Measurements from ENCODE around the gene MOB3B. TPM values are rescaled to one million over a fixed set of nuclear protein-coding genes. Genes with fewer than 3 reads are reported as not detected.
A peak's percentile ranks its signal among the peaks of the same experiment; 100 is the strongest.
"Not testable (repeated sequence)": the region's sequence is repeated elsewhere in the genome, so short reads cannot be mapped to it uniquely, and the experiment has no call there.

MOB3B gene
- total RNA-seq, 1 experiment from 2014 or later = not detected

- in situ Hi-C loops (cut with HindIII; ENCODE audit: low sequenced_read_pairs) = loop anchor here (25.0 kb wide), 1 partner anchor 191 kb away; no protein-coding TSS in a partner anchor
- peak; percentile 53 for DNase-seq (ENCODE audit: low spot score)
These were observed 1.3 kb downstream of the MOB3B start for GRCh38 chr9:27528076-27528885.

DNA sequence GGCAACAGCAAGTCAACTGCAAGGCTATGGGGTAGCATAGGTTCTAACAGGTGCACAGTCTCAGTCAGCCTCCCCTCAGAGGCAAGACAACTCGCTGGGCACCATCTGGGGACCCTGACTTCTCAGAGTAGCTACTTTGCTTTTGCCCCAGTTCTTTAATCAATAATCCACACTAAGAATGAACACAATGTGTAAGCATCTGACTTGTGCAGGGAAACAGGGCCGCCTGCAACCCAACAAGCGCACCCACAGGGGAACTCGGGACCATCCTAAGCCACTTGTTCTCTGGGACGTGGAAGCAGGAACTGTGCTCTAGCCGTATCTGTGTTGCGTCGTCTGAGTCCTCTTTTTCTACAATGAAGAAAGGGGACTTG lies 1.9 kb downstream of the MOB3B start:
- in situ Hi-C loops (cut with HindIII; ENCODE audit: low sequenced_read_pairs) = loop anchor here (25.0 kb wide), 1 partner anchor 190 kb away; no protein-coding TSS in a partner anchor

DNA sequence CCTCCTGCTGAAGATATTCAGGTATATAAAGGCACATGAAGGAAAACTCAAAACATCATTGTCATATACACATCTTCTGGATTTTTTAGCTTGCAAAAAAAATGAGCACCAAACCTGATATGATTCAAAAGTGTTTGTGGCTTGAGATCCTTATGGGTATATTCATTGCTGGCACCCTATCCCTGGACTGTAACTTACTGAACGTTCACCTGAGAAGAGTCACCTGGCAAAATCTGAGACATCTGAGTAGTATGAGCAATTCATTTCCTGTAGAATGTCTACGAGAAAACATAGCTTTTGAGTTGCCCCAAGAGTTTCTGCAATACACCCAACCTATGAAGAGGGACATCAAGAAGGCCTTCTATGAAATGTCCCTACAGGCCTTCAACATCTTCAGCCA lies 5.4 kb downstream of the MOB3B start, which contains the start of gene IFNK:
TSS of gene IFNK (plus strand) at position 55 of the 400 bp plus-strand sequence. CDS start at position 102, 47 bp downstream.
- DNase-seq (ENCODE audit: low spot score) = no peak
- in situ Hi-C loops (cut with HindIII; ENCODE audit: low sequenced_read_pairs) = no loop called here

More for the DNA sequence above, 1.9 kb downstream of the MOB3B start:
- DNase-seq (ENCODE audit: low spot score) = peak; percentile 27

DNA sequence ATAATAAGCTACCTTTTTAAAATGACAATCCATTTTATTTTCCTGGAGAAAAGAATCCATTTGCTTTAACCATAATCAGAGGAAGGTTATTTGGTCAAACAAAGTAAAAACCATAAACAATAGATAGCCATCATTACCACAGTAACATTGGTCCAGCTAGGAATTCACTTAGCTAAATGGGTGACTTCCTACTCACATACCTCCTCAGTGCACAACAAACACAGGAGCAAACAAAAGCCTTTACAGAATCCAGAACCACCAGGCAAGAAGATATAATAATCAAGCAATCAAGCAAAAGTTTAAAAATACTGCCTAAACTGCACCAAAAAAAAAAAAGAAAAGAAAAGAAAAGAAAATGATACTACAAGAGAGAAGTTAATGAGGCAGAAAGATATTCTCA lies 6.5 kb downstream of the MOB3B start:
- no peak for DNase-seq (ENCODE audit: low spot score)
- in situ Hi-C loops (cut with HindIII; ENCODE audit: low sequenced_read_pairs) = no loop called here

GRCh38 chr9:27520986-27521385 lies 8.6 kb downstream of the MOB3B start:
- in situ Hi-C loops (cut with HindIII; ENCODE audit: low sequenced_read_pairs) = no loop called here

DNA sequence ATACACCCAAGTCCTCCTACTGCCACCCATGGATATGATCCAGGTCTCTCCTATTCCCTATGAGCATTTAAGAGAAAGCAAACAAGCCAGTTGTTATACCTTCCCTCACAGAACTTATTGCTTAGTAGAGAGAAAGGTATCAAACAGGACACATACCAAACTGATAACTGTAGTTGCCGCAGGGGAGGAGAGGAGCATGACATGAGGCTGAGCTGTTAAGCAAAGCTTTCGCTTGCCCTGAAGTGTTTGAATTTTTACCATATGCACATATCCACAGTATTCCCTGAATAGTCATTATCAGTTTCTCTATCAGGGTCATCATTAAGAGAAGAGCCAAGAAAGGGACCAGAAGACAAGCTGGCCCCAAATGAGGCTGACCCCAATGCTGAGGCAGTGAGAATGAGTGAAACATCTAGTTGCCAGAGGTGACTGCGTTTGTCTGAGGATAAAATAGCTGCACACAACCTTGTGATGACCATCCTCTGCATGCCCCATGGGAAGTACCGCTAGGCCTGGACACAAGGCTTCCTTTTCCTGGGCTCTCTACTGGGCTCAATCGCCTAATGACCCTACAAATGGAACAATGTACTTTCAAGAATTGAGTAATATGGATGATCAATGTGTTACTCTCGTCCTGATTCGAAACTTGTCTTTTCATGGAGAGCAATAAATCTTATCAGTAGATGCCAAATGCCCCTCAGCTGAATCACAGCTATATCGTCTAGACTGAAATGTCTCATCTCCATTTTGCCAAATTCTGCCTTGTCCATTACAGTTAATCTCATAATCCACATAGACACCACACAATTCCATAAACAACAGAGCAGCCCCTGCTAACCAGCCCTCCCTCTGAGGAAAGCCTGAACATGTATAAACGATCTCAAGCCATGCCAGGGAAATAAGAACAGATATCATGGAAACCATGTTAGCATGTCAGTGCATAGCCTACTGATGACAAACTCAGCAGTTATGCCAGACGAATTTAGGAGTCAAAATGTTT lies 9.8 kb downstream of the MOB3B start:
- in situ Hi-C loops (cut with HindIII; ENCODE audit: low sequenced_read_pairs) = no loop called here
- DNase-seq (ENCODE audit: low spot score) = no peak

More at GRCh38 chr9:27520986-27521385, 8.6 kb downstream of the MOB3B start:
- no peak for DNase-seq (ENCODE audit: low spot score)

DNA sequence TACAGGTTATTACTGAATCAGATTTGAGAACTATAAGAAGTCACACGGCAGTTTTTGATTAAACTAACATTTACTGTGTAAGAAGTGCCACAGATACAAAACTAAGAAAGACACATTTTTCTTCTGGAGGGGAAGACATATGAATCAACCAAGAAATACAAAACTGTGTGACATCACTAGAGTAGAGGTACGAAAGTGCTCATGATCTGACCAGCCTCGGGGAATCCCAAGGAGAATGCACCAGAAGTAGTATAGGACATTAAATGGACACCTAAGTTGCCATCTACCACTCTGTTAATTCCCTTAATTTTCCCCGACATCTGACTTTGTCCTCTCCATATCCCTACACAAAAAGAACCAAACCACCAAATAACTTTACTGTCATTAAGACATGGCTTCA lies 10.8 kb downstream of the MOB3B start:
- in situ Hi-C loops (cut with HindIII; ENCODE audit: low sequenced_read_pairs) = no loop called here
- DNase-seq (ENCODE audit: low spot score) = no peak

DNA sequence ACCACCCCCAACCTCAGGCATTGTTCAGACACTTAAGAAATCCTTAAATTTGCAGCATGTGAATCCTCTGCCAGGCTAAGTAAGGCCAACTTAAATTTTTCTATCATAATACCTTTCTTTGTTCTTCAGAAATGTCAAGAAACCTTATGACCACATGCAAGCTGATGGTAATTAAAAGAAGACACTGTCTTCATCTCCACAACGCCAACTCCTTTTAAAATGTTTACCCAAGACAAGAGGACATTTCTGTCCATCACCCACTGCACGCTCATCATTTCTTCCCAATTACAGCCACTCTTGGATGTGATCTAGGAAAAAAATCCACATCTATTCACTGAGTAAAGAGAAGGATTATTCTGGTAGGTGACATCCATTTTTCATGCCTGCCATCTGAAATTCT lies 11.6 kb downstream of the MOB3B start:
- DNase-seq (ENCODE audit: low spot score) = no peak
- in situ Hi-C loops (cut with HindIII; ENCODE audit: low sequenced_read_pairs) = no loop called here

DNA sequence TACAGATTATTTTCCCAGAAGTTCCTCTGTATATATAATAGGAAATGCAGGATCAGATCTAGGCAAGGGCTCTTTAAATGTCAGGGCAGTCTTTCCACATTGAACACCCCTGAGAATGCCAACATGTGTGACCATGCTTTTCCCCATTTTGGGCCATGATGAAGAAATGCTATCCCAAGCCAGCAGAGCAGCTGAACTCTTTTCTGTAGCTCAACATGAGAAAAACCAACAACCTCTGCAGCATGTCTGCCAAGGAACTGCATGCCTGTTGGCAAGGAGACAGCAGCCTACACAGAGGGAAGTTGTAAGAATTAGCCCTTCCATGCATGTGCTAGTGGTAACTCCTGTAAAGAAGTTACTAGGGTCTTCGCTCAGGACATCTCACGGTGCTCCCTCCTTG lies 15.1 kb downstream of the MOB3B start:
- in situ Hi-C loops (cut with HindIII; ENCODE audit: low sequenced_read_pairs) = no loop called here
- DNase-seq (ENCODE audit: low spot score) = no peak

DNA sequence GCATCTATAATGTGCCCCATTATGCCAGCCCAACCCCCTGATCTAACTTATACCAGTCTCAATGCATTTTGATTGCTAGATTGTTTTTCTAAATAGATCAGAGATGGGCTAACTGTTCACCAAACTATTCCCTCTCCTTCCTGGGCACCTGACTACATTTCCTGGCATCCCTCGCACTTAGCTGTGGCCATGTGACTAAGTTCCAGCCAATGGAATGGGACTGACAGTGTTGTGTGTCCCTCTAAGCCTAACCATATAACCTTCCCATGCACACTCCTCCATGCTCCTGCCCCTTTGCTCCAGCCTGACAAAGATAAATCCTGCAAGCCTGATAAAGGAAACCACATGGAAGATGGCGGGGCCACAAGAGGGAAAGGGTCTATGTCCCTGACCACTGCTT lies 17.8 kb downstream of the MOB3B start:
- DNase-seq (ENCODE audit: low spot score) = no peak
- in situ Hi-C loops (cut with HindIII; ENCODE audit: low sequenced_read_pairs) = no loop called here

GRCh38 chr9:27510780-27511179 lies 18.8 kb downstream of the MOB3B start:
- in situ Hi-C loops (cut with HindIII; ENCODE audit: low sequenced_read_pairs) = no loop called here
- no peak for DNase-seq (ENCODE audit: low spot score)

DNA sequence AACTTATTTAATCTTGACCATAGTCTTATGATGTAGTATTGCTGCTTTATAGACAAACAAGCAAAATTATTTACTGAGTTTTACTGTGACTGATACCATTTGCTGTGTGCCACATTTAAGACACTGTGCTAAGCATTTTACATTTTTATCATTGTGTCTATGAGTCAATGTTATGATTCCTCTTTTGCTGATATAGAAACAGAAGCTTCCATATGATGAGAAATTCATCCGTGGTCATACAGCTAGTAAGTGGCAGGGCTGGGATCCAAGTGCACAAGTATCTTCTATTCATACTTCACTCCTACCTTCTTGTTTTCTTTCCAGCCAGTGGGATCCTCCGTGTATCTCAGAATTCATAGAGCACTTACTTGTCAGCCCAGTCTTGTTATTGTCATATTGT lies 22.6 kb downstream of the MOB3B start:
- in situ Hi-C loops (cut with HindIII; ENCODE audit: low sequenced_read_pairs) = no loop called here
- DNase-seq (ENCODE audit: low spot score) = no peak

DNA sequence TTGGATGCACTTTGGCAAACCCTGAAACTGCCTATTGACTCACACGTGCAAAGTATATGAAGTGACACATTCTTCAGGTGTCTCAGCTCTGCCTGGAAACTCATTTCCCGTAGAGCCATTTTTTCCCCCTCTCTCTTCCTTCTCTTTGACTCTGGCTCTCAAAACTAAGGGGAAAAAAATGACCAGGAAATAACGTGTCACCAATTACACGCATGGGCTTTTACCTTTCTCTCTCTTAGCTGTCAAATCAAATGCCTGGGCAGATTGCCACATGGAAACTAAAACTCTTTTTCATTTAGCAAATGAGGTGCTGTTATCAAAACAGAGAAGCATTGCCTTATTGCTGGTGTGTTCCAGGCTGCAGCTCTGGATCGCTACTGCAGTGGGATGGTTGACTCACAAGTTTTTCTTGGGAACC lies 23.9 kb downstream of the MOB3B start:
- no peak for DNase-seq (ENCODE audit: low spot score)
- in situ Hi-C loops (cut with HindIII; ENCODE audit: low sequenced_read_pairs) = no loop called here

DNA sequence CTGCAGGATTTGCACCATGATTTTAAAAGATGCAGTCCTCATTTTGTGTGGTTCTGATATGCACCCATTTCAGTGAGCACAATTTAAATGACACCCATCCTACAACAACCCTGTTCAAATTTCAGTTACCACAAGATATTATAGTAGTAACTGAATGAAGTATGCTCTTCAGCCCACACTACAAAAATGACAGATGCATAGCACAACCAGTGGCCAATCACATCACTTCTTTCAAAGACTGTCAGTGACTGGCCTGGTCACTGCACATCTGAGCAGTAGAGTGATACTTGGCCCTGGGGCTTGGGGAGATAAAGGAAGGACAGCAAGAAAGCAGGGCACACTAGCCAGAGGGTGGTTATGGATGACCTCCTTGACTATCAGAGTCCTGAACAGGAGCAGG lies 25.4 kb downstream of the MOB3B start:
- no peak for DNase-seq (ENCODE audit: low spot score)
- in situ Hi-C loops (cut with HindIII; ENCODE audit: low sequenced_read_pairs) = no loop called here

GRCh38 chr9:27503623-27504022 lies 26.0 kb downstream of the MOB3B start:
- in situ Hi-C loops (cut with HindIII; ENCODE audit: low sequenced_read_pairs) = no loop called here
- no peak for DNase-seq (ENCODE audit: low spot score)

GRCh38 chr9:27500902-27501301 lies 28.7 kb downstream of the MOB3B start:
- in situ Hi-C loops (cut with HindIII; ENCODE audit: low sequenced_read_pairs); DNase-seq (ENCODE audit: low spot score): not testable (repeated sequence)

GRCh38 chr9:27499451-27499850 lies 30.2 kb downstream of the MOB3B start:
- in situ Hi-C loops (cut with HindIII; ENCODE audit: low sequenced_read_pairs) = no loop called here
- no peak for DNase-seq (ENCODE audit: low spot score)

DNA sequence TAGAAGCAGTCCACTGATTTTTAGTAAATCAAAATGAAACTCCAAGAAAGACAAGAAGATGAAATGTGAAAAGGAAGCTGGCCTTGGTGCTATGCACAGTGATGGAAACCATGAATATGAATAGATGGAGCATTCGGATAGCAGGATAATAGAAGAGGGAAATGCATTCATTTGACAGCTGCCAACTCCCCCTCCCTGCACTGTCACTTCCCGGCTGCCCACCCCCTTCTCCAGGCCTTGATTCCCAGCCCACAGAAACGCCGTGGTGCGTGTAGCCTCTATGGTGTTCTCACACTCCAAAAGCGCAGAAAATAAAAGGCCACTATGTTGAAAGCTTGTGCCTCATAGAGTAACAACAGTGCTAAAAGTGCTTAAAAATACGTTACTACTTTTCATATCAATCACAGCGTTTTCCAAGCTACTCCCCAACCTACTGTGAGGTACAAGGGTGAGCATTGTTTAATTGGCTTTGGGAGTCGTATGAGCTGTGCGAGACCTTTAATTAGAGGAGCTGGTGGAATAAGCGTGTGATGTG lies 31.7 kb downstream of the MOB3B start:
- in situ Hi-C loops (cut with HindIII; ENCODE audit: low sequenced_read_pairs) = no loop called here
- DNase-seq (ENCODE audit: low spot score) = peak; percentile 10

- in situ Hi-C loops (cut with HindIII; ENCODE audit: low sequenced_read_pairs) = no loop called here
- no peak for DNase-seq (ENCODE audit: low spot score)
These were observed 33.5 kb downstream of the MOB3B start for GRCh38 chr9:27496135-27496504.
